Dermis blood vessel endothelial cell (primary cell): ENCODE results near the gene CAPS2. TPM values are rescaled to one million over a fixed set of nuclear protein-coding genes. Genes with fewer than 3 reads are reported as not detected.
A peak's percentile ranks its signal among the peaks of the same experiment; 100 is the strongest.
"Not testable (repeated sequence)": the region's sequence is repeated elsewhere in the genome, so short reads cannot be mapped to it uniquely, and the experiment has no call there.

Experiments
- DNase-seq: peaks from one replicate; pipeline ENCODE4 v3.0.0; 2010
- total RNA-seq: library from RNA; depleted of rRNA; stranded (reverse); fragments of >200 nt; gene quantifications from 2 replicates; pipeline ENCODE4 v1.2.3, GENCODE V29; 2014

Gene CAPS2
- total RNA-seq = under 0.01 and 0.42 TPM in 2 replicates

GRCh38 chr12:75329918-75330826, at the start of gene CAPS2:
Gene CAPS2, minus strand, starts transcription at chr12:75330324. Its CDS starts 3,826 bp downstream, at chr12:75326498.
- peak; percentile 87 for DNase-seq

- no peak for DNase-seq
Observed at GRCh38 chr12:75378354-75378753, 48.2 kb upstream of the CAPS2 start.

- no peak for DNase-seq
Observed at GRCh38 chr12:75374971-75375370, 44.8 kb upstream of the CAPS2 start.

GRCh38 chr12:75366629-75367028, 36.5 kb upstream of the CAPS2 start:
- DNase-seq = no peak

- no peak for DNase-seq
Observed at GRCh38 chr12:75364919-75365318, 34.8 kb upstream of the CAPS2 start.

GRCh38 chr12:75361408-75361807, 31.3 kb upstream of the CAPS2 start:
- DNase-seq = no peak

GRCh38 chr12:75360920-75361319, 30.8 kb upstream of the CAPS2 start:
- DNase-seq = no peak

- no peak for DNase-seq
Observed at GRCh38 chr12:75354011-75354410, 23.9 kb upstream of the CAPS2 start.

GRCh38 chr12:75350413-75350812, 20.3 kb upstream of the CAPS2 start:
- DNase-seq = no peak

- DNase-seq = no peak
Observed at GRCh38 chr12:75349946-75350345, 19.8 kb upstream of the CAPS2 start.

- not testable (repeated sequence) for DNase-seq
Observed at GRCh38 chr12:75346215-75346614, 16.1 kb upstream of the CAPS2 start.

- DNase-seq = no peak
Observed at GRCh38 chr12:75345531-75345930, 15.4 kb upstream of the CAPS2 start.

- no peak for DNase-seq
Observed at GRCh38 chr12:75341873-75342272, 11.7 kb upstream of the CAPS2 start.

- DNase-seq = no peak
Observed at GRCh38 chr12:75337905-75338304, 7.8 kb upstream of the CAPS2 start.

- peak; percentile 91 for DNase-seq
Observed at GRCh38 chr12:75334384-75335030, 4.4 kb upstream of the CAPS2 start, which contains the start of gene GLIPR1L1. Gene GLIPR1L1, plus strand, starts transcription at chr12:75334670. Its CDS starts 59 bp downstream, at chr12:75334729.

GRCh38 chr12:75327642-75328041, 2.5 kb downstream of the CAPS2 start:
- no peak for DNase-seq

GRCh38 chr12:75323663-75324062, 6.5 kb downstream of the CAPS2 start:
- DNase-seq = no peak

GRCh38 chr12:75322464-75322863, 7.7 kb downstream of the CAPS2 start:
- DNase-seq = no peak

- no peak for DNase-seq
Observed at GRCh38 chr12:75317784-75318183, 12.3 kb downstream of the CAPS2 start.

- no peak for DNase-seq
Observed at GRCh38 chr12:75315518-75315917, 14.6 kb downstream of the CAPS2 start.

GRCh38 chr12:75311369-75311768, 18.8 kb downstream of the CAPS2 start:
- no peak for DNase-seq

GRCh38 chr12:75308279-75308678, 21.8 kb downstream of the CAPS2 start:
- no peak for DNase-seq

- DNase-seq = no peak
Observed at GRCh38 chr12:75305412-75306332, 24.5 kb downstream of the CAPS2 start.
